DOHH2 (cell line): ENCODE data around the gene STRA6.

Experiments used
- EZH2phosphoT487 ChIP-seq: fragments of 200-600 bp; sonication (generic); IDR thresholded peaks from 2 replicates; pipeline ENCODE4 v1.6.1; 2017; ENCODE audit warnings: borderline replicate concordance, mild to moderate bottlenecking, antibody characterized with exemption, low read length, moderate library complexity, mixed read lengths
- TF ChIP-seq, protein P1 (sequence below): fragments of 200-600 bp; sonication (generic); IDR thresholded peaks from one replicate; pipeline ENCODE4 v1.5.1; 2014; ENCODE audit warnings: antibody characterized with exemption, mild to moderate bottlenecking, low read depth, low read length; ENCODE audit not compliant: poor library complexity, severe bottlenecking

GRCh38 chr15:74200412-74200815 is 2.2 kb downstream of the STRA6 start:
- TF ChIP-seq, protein P1, sequence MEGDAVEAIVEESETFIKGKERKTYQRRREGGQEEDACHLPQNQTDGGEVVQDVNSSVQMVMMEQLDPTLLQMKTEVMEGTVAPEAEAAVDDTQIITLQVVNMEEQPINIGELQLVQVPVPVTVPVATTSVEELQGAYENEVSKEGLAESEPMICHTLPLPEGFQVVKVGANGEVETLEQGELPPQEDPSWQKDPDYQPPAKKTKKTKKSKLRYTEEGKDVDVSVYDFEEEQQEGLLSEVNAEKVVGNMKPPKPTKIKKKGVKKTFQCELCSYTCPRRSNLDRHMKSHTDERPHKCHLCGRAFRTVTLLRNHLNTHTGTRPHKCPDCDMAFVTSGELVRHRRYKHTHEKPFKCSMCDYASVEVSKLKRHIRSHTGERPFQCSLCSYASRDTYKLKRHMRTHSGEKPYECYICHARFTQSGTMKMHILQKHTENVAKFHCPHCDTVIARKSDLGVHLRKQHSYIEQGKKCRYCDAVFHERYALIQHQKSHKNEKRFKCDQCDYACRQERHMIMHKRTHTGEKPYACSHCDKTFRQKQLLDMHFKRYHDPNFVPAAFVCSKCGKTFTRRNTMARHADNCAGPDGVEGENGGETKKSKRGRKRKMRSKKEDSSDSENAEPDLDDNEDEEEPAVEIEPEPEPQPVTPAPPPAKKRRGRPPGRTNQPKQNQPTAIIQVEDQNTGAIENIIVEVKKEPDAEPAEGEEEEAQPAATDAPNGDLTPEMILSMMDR = no peak
- TF ChIP-seq EZH2phosphoT487 = no peak
